B cell (primary cell): ENCODE data around the gene MTFR2.

Experiments used
- CTCF ChIP-seq: fragments of 200-600 bp; IDR thresholded peaks from one replicate; pipeline ENCODE4 v1.8.0; 2022; ENCODE audit warnings: antibody characterized with exemption, mild to moderate bottlenecking
- EZH2 ChIP-seq: IDR thresholded peaks from 2 replicates; pipeline ENCODE4 v1.6.1; 2012; ENCODE audit warnings: borderline replicate concordance, low read depth, mild to moderate bottlenecking, moderate library complexity, low read length; ENCODE audit not compliant: insufficient read depth, poor library complexity, severe bottlenecking

DNA sequence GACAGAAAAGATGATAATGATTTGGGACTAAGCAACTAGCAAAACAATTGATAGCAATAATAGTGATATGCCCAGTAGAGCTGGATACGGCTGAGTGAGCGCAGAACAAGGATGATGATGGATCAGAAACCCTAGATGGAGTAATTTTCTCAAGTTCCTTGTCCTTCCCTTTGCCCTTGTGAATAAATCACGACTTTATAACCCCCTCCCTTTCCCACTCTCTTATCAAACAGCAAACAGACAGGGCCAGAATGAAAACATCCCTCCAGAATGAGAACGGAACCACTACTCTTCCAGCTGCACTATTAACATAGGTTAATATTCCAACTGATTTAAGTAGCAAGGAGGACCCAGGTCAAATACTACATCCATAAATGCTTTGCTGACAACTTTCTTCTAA lies 1.3 kb upstream of the MTFR2 start:
- TF ChIP-seq CTCF (no peak), EZH2 (no peak)
